Keratinocyte (primary cell): ENCODE results near the gene KCNN4.

Experiments used
- EZH2 ChIP-seq: IDR thresholded peaks from one replicate; pipeline ENCODE4 v1.6.1; 2012; ENCODE audit warnings: inconsistent platforms, mild to moderate bottlenecking, low read length, moderate library complexity
- TF ChIP-seq, protein P1 (sequence below), 3 experiments: IDR thresholded peaks in 1 of 3; conservative IDR thresholded peaks in 1 of 3; optimal IDR thresholded peaks in 1 of 3; 2 replicates in 2 of 3; 3 replicates in 1 of 3; pipeline versions ENCODE3 to v1.5.1; 2011; ENCODE audit warnings: low read length in 3 of 3, mild to moderate bottlenecking in 3 of 3, moderate library complexity in 2 of 3, control low read depth in 1 of 3, inconsistent platforms in 1 of 3; ENCODE audit not compliant: insufficient read depth in 2 of 3; ENCODE audit errors: extremely low read depth in 1 of 3

GRCh38 chr19:43820098-43820883 is 39.5 kb upstream of the KCNN4 start:
- TF ChIP-seq, protein P1, sequence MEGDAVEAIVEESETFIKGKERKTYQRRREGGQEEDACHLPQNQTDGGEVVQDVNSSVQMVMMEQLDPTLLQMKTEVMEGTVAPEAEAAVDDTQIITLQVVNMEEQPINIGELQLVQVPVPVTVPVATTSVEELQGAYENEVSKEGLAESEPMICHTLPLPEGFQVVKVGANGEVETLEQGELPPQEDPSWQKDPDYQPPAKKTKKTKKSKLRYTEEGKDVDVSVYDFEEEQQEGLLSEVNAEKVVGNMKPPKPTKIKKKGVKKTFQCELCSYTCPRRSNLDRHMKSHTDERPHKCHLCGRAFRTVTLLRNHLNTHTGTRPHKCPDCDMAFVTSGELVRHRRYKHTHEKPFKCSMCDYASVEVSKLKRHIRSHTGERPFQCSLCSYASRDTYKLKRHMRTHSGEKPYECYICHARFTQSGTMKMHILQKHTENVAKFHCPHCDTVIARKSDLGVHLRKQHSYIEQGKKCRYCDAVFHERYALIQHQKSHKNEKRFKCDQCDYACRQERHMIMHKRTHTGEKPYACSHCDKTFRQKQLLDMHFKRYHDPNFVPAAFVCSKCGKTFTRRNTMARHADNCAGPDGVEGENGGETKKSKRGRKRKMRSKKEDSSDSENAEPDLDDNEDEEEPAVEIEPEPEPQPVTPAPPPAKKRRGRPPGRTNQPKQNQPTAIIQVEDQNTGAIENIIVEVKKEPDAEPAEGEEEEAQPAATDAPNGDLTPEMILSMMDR (optimal IDR thresholded peaks at IDR 0.05 in 1 of 3, IDR thresholded peaks at IDR 0.05 in 1 of 3, conservative IDR thresholded peaks at IDR 0.05 in 1 of 3; ENCODE audit: extremely low read depth in 1 of 3, insufficient read depth in 2 of 3, low read length in 3 of 3) = no peak
- TF ChIP-seq EZH2 = no peak
